Measurements from ENCODE around the gene LDLRAP1. TPM values are rescaled to one million over a fixed set of nuclear protein-coding genes. Genes with fewer than 3 reads are reported as not detected.

The LDLRAP1 gene
- total and polyA plus RNA-seq, 9 of the 15 experiments (the other 6 are each of a cell fraction or from before 2014, with no cell fraction given): 0.56 to 29.6 (median 16.2) TPM

DNA sequence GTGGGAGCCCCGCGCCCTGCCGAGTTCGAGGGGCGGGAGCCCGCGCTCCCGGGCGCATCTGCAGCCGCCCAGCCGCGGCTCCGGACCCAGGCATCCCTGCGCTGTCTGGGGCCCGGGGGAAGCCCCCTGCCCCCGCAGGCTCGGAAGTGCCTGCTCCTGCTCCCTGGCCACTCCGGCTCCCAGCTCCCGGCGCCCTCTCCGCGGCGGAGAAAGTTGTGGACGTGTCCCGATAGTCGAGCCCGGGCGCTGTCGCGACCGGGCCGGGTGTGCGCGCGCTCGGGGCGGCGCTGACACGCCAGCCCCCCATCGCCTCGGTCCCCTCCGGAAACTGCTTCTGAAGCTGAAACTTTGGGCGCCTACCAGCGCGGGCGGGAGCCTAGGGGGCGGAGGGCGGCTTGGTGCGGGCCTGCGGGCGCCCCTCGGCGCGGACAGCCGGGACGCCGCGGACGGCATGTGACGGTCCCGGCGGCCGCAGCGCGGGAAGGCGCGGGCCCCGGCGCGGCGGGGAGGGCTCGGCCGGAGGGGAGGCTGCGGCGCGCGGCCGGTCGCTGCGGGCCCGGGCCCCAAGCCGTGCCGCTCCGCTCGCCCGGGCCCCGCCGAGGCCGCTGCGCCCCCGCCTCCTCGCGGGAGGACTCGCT, 73.7 kb downstream of the LDLRAP1 start (continued):
- TF ChIP-seq, protein P1, sequence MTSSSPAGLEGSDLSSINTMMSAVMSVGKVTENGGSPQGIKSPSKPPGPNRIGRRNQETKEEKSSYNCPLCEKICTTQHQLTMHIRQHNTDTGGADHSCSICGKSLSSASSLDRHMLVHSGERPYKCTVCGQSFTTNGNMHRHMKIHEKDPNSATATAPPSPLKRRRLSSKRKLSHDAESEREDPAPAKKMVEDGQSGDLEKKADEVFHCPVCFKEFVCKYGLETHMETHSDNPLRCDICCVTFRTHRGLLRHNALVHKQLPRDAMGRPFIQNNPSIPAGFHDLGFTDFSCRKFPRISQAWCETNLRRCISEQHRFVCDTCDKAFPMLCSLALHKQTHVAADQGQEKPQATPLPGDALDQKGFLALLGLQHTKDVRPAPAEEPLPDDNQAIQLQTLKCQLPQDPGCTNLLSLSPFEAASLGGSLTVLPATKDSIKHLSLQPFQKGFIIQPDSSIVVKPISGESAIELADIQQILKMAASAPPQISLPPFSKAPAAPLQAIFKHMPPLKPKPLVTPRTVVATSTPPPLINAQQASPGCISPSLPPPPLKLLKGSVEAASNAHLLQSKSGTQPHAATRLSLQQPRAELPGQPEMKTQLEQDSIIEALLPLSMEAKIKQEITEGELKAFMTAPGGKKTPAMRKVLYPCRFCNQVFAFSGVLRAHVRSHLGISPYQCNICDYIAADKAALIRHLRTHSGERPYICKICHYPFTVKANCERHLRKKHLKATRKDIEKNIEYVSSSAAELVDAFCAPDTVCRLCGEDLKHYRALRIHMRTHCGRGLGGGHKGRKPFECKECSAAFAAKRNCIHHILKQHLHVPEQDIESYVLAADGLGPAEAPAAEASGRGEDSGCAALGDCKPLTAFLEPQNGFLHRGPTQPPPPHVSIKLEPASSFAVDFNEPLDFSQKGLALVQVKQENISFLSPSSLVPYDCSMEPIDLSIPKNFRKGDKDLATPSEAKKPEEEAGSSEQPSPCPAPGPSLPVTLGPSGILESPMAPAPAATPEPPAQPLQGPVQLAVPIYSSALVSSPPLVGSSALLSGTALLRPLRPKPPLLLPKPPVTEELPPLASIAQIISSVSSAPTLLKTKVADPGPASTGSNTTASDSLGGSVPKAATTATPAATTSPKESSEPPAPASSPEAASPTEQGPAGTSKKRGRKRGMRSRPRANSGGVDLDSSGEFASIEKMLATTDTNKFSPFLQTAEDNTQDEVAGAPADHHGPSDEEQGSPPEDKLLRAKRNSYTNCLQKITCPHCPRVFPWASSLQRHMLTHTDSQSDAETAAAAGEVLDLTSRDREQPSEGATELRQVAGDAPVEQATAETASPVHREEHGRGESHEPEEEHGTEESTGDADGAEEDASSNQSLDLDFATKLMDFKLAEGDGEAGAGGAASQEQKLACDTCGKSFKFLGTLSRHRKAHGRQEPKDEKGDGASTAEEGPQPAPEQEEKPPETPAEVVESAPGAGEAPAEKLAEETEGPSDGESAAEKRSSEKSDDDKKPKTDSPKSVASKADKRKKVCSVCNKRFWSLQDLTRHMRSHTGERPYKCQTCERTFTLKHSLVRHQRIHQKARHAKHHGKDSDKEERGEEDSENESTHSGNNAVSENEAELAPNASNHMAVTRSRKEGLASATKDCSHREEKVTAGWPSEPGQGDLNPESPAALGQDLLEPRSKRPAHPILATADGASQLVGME (CRISPR knock-in tag; IDR thresholded peaks at IDR 0.05): peak; percentile 72; the same call in 1 of the 2 replicates
- TF ChIP-seq PHTF2 (CRISPR knock-in tag; IDR thresholded peaks at IDR 0.05) (no peak), POLR2G (IDR thresholded peaks at IDR 0.05; ENCODE audit: low read depth, low read length) (no peak), PCBP2 (IDR thresholded peaks at IDR 0.05; ENCODE audit: low read depth, low read length, poor library complexity, severe bottlenecking) (no peak), KDM2B (CRISPR knock-in tag; IDR thresholded peaks at IDR 0.05) (0 out of 2 replicates have a peak, but pooled peaks have one; percentile 58), ZNF384 (IDR thresholded peaks at IDR 0.05; ENCODE audit: low read depth, low read length) (no peak), MECOM (CRISPR knock-in tag; IDR thresholded peaks at IDR 0.05) (no peak), FUS (optimal IDR thresholded peaks at IDR 0.05; ENCODE audit: low read depth, low read length) (peak; percentile 85), ZNF253 (CRISPR knock-in tag; conservative IDR thresholded peaks at IDR 0.05) (no peak), ZNF785 (CRISPR knock-in tag; IDR thresholded peaks at IDR 0.05) (no peak), IRF1 (CRISPR knock-in tag; IDR thresholded peaks at IDR 0.05; ENCODE audit: borderline replicate concordance) (no peak), NFRKB (IDR thresholded peaks at IDR 0.05; ENCODE audit: low read depth) (no peak), FIP1L1 (IDR thresholded peaks at IDR 0.05; ENCODE audit: low read depth, low read length, poor library complexity, severe bottlenecking) (peak; percentile 52), ZEB2 (IDR thresholded peaks at IDR 0.05) (no peak), RB1 (IDR thresholded peaks at IDR 0.05; ENCODE audit: low read depth) (peak; percentile 9; the same call in 1 of the 2 replicates), ZBED1 (IDR thresholded peaks at IDR 0.05) (peak; percentile 99), TFAM (CRISPR knock-in tag; conservative IDR thresholded peaks at IDR 0.05) (no peak), ERF (CRISPR knock-in tag; IDR thresholded peaks at IDR 0.05) (0 out of 2 replicates have a peak, but pooled peaks have one; percentile 75)
- TF ChIP-seq, protein P2, sequence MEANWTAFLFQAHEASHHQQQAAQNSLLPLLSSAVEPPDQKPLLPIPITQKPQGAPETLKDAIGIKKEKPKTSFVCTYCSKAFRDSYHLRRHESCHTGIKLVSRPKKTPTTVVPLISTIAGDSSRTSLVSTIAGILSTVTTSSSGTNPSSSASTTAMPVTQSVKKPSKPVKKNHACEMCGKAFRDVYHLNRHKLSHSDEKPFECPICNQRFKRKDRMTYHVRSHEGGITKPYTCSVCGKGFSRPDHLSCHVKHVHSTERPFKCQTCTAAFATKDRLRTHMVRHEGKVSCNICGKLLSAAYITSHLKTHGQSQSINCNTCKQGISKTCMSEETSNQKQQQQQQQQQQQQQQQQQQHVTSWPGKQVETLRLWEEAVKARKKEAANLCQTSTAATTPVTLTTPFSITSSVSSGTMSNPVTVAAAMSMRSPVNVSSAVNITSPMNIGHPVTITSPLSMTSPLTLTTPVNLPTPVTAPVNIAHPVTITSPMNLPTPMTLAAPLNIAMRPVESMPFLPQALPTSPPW (CRISPR knock-in tag; IDR thresholded peaks at IDR 0.05): no peak
- TF ChIP-seq, protein P3, sequence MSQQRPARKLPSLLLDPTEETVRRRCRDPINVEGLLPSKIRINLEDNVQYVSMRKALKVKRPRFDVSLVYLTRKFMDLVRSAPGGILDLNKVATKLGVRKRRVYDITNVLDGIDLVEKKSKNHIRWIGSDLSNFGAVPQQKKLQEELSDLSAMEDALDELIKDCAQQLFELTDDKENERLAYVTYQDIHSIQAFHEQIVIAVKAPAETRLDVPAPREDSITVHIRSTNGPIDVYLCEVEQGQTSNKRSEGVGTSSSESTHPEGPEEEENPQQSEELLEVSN (IDR thresholded peaks at IDR 0.05; ENCODE audit: borderline replicate concordance in 1 of 2, extremely low read depth in 1 of 2, insufficient read depth in 1 of 2, insufficient read length in 1 of 2, low read depth in 1 of 2, low read length in 1 of 2, poor library complexity in 1 of 2, severe bottlenecking in 1 of 2): peak; percentile 13 to 84

Data from K562 (cell line).